Upper lobe of left lung (tissue), 4 donors: ENCODE results near the gene JDP2.

Source experiments
- EP300 ChIP-seq, 4 donors: sonication (generic); formaldehyde crosslinking; IDR thresholded peaks; one replicate each; pipeline ENCODE4 v1.5.1; 2017; ENCODE audit warnings: antibody characterized with exemption in 4 of 4, control low read depth in 2 of 4
- POLR2A ChIP-seq, 4 donors: fragments of 450-650 bp; IDR thresholded peaks; one replicate each; pipeline ENCODE4 v1.5.1; 2016 to 2017; ENCODE audit warnings: antibody characterized with exemption in 4 of 4, mild to moderate bottlenecking in 2 of 4
- TF ChIP-seq, protein P1 (sequence below), 6 experiments: fragments of 450-650 bp in 4 of 6; fragments of 200-600 bp in 2 of 6; sonication (generic) in 2 of 6; IDR thresholded peaks; one replicate each; pipeline ENCODE4 v1.5.1; 2016 to 2019; ENCODE audit warnings: antibody characterized with exemption in 6 of 6

- no peak for TF ChIP-seq POLR2A (IDR thresholded peaks at IDR 0.05)
- no peak for TF ChIP-seq EP300 (IDR thresholded peaks at IDR 0.05)
- TF ChIP-seq, protein P1, sequence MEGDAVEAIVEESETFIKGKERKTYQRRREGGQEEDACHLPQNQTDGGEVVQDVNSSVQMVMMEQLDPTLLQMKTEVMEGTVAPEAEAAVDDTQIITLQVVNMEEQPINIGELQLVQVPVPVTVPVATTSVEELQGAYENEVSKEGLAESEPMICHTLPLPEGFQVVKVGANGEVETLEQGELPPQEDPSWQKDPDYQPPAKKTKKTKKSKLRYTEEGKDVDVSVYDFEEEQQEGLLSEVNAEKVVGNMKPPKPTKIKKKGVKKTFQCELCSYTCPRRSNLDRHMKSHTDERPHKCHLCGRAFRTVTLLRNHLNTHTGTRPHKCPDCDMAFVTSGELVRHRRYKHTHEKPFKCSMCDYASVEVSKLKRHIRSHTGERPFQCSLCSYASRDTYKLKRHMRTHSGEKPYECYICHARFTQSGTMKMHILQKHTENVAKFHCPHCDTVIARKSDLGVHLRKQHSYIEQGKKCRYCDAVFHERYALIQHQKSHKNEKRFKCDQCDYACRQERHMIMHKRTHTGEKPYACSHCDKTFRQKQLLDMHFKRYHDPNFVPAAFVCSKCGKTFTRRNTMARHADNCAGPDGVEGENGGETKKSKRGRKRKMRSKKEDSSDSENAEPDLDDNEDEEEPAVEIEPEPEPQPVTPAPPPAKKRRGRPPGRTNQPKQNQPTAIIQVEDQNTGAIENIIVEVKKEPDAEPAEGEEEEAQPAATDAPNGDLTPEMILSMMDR (IDR thresholded peaks at IDR 0.05) = no peak
Observed at GRCh38 chr14:75445236-75445635, 17.4 kb downstream of the JDP2 start.
